HEK293 (cell line): ENCODE data around the gene TASOR2.

ENCODE experiments used
- CTCF ChIA-PET: fragments of 350-600 bp; formaldehyde crosslinking; extraction: SDS; loops from one replicate; lab custom pipeline; 2021; ENCODE audit warnings: antibody characterized with exemption; lab: Yijun Ruan, JAX
- POLR2A ChIA-PET: fragments of 300-600 bp; formaldehyde crosslinking; extraction: SDS; loops from one replicate; lab custom pipeline; 2020; ENCODE audit warnings: antibody characterized with exemption, inconsistent platforms; lab: Yijun Ruan, JAX
- H3K27ac ChIP-seq: fragments of 200-500 bp; sonication (Bioruptor generic); 2 replicates; pipeline ENCODE4 v1.5.1; 2014; ENCODE audit warnings: low read depth, low read length, control low read depth, inconsistent platforms; ENCODE audit errors: extremely low read depth
- H3K36me3 ChIP-seq, 2 experiments: fragments of 200-500 bp in 1 of 2; sonication (Bioruptor generic) in 1 of 2; 1 replicate in 1 of 2; 2 replicates in 1 of 2; pipeline ENCODE4 v1.5.1; 2014 to 2017; ENCODE audit warnings: inconsistent platforms in 2 of 2, low read length in 2 of 2; ENCODE audit not compliant: control insufficient read depth in 2 of 2, insufficient read depth in 1 of 2
- H3K4me1 ChIP-seq: fragments of 200-500 bp; sonication (Bioruptor generic); 2 replicates; pipeline ENCODE4 v1.5.1; 2014; ENCODE audit warnings: mild to moderate bottlenecking, low read length, inconsistent platforms; ENCODE audit not compliant: control insufficient read depth, insufficient read depth
- H3K4me3 ChIP-seq: 2 replicates; pipeline ENCODE4 v1.5.1; 2011; ENCODE audit warnings: low read depth, mild to moderate bottlenecking, control low read depth, low read length, moderate library complexity
- H3K9me3 ChIP-seq: fragments of 200-500 bp; sonication (Bioruptor generic); 2 replicates; pipeline ENCODE4 v1.5.1; 2014; ENCODE audit warnings: low read depth, low read length, inconsistent platforms; ENCODE audit not compliant: control insufficient read depth, insufficient read depth
- EGR2 ChIP-seq: fragments of 450-650 bp; formaldehyde crosslinking; IDR thresholded peaks from 2 replicates; pipeline ENCODE4 v1.5.1; 2016; ENCODE audit warnings: low read depth, missing biosample characterization, missing genetic modification characterization
- MEIS1 ChIP-seq: sonication (generic); formaldehyde crosslinking; IDR thresholded peaks from 2 replicates; pipeline ENCODE4 v1.8.1; 2022; ENCODE audit warnings: missing genetic modification reagents, mild to moderate bottlenecking, borderline replicate concordance
- MZF1 ChIP-seq: fragments of 450-650 bp; formaldehyde crosslinking; IDR thresholded peaks from 2 replicates; pipeline ENCODE4 v1.5.1; 2017; ENCODE audit warnings: missing biosample characterization, missing genetic modification characterization, borderline replicate concordance
- RBAK ChIP-seq: fragments of 450-650 bp; formaldehyde crosslinking; IDR thresholded peaks from 2 replicates; pipeline ENCODE4 v1.5.1; 2016; ENCODE audit warnings: missing biosample characterization, missing genetic modification characterization
- TRIM28 ChIP-seq: IDR thresholded peaks from 2 replicates; pipeline ENCODE4 v1.6.1; 2011; ENCODE audit warnings: low read length, control low read depth, borderline replicate concordance
- WT1 ChIP-seq: fragments of 450-650 bp; formaldehyde crosslinking; IDR thresholded peaks from 2 replicates; pipeline ENCODE4 v1.5.1; 2016; ENCODE audit warnings: missing biosample characterization, missing genetic modification characterization
- ZEB2 ChIP-seq: fragments of 450-650 bp; formaldehyde crosslinking; IDR thresholded peaks from 2 replicates; pipeline ENCODE4 v1.5.1; 2016; ENCODE audit warnings: missing biosample characterization, missing genetic modification characterization
- ZFHX2 ChIP-seq: fragments of 450-650 bp; formaldehyde crosslinking; conservative IDR thresholded peaks from 2 replicates; pipeline ENCODE4 v1.5.1; 2016; ENCODE audit warnings: missing biosample characterization, missing genetic modification characterization
- ZNF138 ChIP-seq: fragments of 450-650 bp; formaldehyde crosslinking; IDR thresholded peaks from 2 replicates; pipeline ENCODE4 v1.5.1; 2016; ENCODE audit warnings: missing biosample characterization, missing genetic modification characterization, borderline replicate concordance
- ZNF157 ChIP-seq: fragments of 450-650 bp; formaldehyde crosslinking; IDR thresholded peaks from 2 replicates; pipeline ENCODE4 v1.5.1; 2016; ENCODE audit warnings: missing biosample characterization, missing genetic modification characterization
- ZNF202 ChIP-seq: fragments of 450-650 bp; formaldehyde crosslinking; IDR thresholded peaks from 2 replicates; pipeline ENCODE4 v1.5.1; 2016; ENCODE audit warnings: missing biosample characterization, missing genetic modification characterization, borderline replicate concordance
- ZNF433 ChIP-seq: fragments of 450-650 bp; formaldehyde crosslinking; IDR thresholded peaks from 2 replicates; pipeline ENCODE4 v1.5.1; 2016; ENCODE audit warnings: missing biosample characterization, missing genetic modification characterization, low read depth
- ZNF571 ChIP-seq: fragments of 450-650 bp; formaldehyde crosslinking; IDR thresholded peaks from 2 replicates; pipeline ENCODE4 v1.5.0; 2017; ENCODE audit warnings: missing biosample characterization, missing genetic modification characterization
- ZNF585B ChIP-seq: fragments of 450-650 bp; formaldehyde crosslinking; IDR thresholded peaks from 2 replicates; pipeline ENCODE4 v1.5.1; 2016; ENCODE audit warnings: missing biosample characterization, missing genetic modification characterization
- ZNF624 ChIP-seq: fragments of 450-650 bp; formaldehyde crosslinking; IDR thresholded peaks from 2 replicates; pipeline ENCODE4 v1.5.1; 2017; ENCODE audit warnings: missing biosample characterization, missing genetic modification characterization
- ZNF707 ChIP-seq: fragments of 450-650 bp; formaldehyde crosslinking; IDR thresholded peaks from 2 replicates; pipeline ENCODE4 v1.5.1; 2016; ENCODE audit warnings: missing biosample characterization, missing genetic modification characterization
- ZNF777 ChIP-seq: fragments of 450-650 bp; formaldehyde crosslinking; IDR thresholded peaks from 2 replicates; pipeline ENCODE4 v1.5.1; 2017; ENCODE audit warnings: missing biosample characterization, missing genetic modification characterization, borderline replicate concordance
- ZNF843 ChIP-seq: fragments of 450-650 bp; formaldehyde crosslinking; IDR thresholded peaks from 2 replicates; pipeline ENCODE4 v1.5.1; 2016; ENCODE audit warnings: missing biosample characterization, missing genetic modification characterization
- TF ChIP-seq, protein P1 (sequence below): fragments of 450-650 bp; formaldehyde crosslinking; IDR thresholded peaks from 2 replicates; pipeline ENCODE4 v1.5.1; 2016; ENCODE audit warnings: missing biosample characterization, missing genetic modification characterization
- TF ChIP-seq, protein P2 (sequence below): fragments of 450-650 bp; formaldehyde crosslinking; IDR thresholded peaks from 2 replicates; pipeline ENCODE4 v1.5.1; 2016; ENCODE audit warnings: missing biosample characterization, missing genetic modification characterization

Gene TASOR2

DNA sequence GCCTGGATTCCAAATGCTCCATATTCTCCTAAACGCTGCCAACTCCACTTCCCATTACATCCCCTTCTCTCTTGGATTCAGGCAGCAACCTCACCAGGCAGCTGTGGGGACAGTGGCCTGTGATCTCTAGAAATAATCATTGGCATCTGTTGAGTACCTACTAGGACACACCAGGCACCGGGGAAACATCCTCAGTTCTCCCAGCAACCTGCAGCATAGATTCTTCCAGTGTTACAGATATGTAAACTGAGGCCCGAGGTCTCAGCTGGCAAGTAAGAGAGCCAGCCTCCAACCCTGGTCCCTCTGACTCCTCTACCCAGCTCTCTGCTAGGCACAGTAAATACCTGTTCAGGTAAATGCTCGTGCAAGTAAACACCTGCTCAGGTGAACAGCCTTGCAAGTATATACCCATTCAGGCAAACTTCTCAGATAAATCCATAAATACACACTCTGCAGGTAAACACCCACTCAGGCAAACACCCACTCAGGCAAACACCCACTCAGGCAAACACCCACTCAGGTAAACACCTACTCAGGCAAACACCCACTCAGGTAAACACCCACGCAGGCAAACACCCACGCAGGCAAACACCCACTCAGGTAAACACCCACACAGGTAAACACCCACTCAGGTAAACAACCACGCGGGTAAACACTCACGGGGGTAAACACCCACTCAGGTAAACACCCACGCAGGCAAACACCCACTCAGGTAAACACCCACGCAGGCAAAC lies 37.0 kb upstream of the TASOR2 start:
- Histone ChIP-seq H3K4me3 (no peak overlapping the region), H3K27ac (no peak overlapping the region), H3K4me1 (no peaks in the 10 kb centered on the region), H3K36me3 (peaks cover 9 to 10% of the 10 kb centered on the region in 2 experiments; a peak in 2 of 3 replicates), H3K9me3 (no peaks in the 10 kb centered on the region)
- TF ChIP-seq ZNF624 (tag by site-specific recombination) (no peak), RBAK (tag by site-specific recombination) (no peak), ZFHX2 (tag by site-specific recombination) (peak; percentile 68), WT1 (tag by site-specific recombination) (no peak), ZEB2 (0 out of 2 replicates have a peak, but pooled peaks have one; percentile 13), EGR2 (tag by site-specific recombination) (peak; percentile 71; the same call in 1 of the 2 replicates)
- ChIA-PET CTCF (no interaction called here), POLR2A (no interaction called here)

DNA sequence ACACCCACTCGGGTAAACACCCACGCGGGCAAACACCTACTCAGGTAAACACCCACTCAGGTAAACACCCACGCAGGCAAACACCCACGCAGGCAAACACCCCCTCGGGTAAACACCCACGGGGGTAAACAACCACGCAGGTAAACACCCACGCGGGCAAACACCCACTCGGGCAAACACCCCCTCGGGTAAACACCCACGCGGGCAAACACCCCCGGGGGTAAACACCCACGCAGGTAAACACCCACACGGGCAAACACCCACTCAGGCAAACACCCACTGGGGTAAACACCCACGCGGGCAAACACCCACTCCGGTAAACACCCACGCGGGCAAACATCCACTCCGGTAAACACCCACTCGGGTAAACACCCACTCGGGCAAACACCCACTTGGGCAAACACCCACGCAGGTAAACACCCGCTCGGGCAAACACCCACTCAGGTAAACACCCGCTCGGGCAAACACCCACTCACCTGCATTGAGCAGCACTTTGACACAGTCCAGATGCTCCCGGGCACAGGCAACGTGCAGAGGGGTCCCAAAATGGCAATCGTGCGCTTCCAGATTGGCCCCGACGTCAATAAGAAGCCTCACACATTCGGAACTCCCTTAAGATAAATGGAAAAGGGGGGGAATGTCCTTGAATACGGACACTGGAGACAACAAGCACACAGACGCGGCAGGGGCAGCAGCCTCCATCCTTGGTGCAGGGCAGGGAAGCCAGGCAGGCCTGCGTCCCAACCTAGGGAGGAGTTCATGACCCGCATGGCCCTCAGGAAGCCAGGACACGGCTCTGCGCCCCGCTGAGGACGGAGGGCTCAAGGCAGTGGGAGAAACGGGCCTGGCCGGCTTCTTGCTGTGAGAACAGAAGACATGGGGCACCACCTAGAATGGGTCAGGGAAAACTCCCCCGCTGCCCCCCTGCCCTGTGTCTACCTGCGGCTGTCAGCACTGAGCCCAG lies 35.9 kb upstream of the TASOR2 start:
- H3K4me1 ChIP-seq, result no peaks in the 10 kb centered on the region
- H3K4me3 ChIP-seq, result no peak overlapping the region
- POLR2A ChIA-PET, result no interaction called here
- CTCF ChIA-PET, result no interaction called here
- TF ChIP-seq ZNF707 (tag by site-specific recombination) (no peak), EGR2 (tag by site-specific recombination) (peak; percentile 81), ZFHX2 (tag by site-specific recombination) (peak; percentile 47), ZNF585B (no peak), MEIS1 (no peak)
- H3K9me3 ChIP-seq, result no peaks in the 10 kb centered on the region
- H3K36me3 ChIP-seq, result peaks cover 8 to 9% of the 10 kb centered on the region in 2 experiments; a peak in 2 of 3 replicates
- no peak overlapping the region for H3K27ac ChIP-seq

DNA sequence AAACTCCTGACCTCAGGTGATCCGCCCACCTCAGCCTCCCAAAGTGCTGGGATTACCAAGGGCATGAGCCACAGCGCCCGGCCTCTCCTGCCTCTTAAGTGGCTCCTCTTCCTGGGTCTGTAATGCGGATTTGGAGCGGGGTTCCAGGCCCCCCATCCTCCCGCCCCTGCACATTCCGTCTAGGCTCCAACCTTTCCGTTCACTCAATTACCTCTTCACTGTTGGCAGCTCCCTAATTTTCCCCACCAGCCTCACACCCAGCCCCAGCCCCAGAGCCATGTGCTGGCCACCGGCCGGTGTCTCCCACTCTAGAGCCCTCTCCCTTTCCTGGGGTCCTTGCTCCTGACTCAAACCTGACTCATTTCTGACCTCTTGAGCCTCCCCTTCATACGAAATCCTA lies 34.9 kb upstream of the TASOR2 start:
- no peaks in the 10 kb centered on the region for H3K9me3 ChIP-seq
- no peak for TF ChIP-seq ZNF138
- H3K27ac ChIP-seq, result no peak overlapping the region
- H3K36me3 ChIP-seq, result peaks cover under 1 to 6% of the 10 kb centered on the region in 2 experiments; a peak in 2 of 3 replicates
- ChIA-PET CTCF (no interaction called here), POLR2A (no interaction called here)
- no peaks in the 10 kb centered on the region for H3K4me1 ChIP-seq
- H3K4me3 ChIP-seq, result no peak overlapping the region

DNA sequence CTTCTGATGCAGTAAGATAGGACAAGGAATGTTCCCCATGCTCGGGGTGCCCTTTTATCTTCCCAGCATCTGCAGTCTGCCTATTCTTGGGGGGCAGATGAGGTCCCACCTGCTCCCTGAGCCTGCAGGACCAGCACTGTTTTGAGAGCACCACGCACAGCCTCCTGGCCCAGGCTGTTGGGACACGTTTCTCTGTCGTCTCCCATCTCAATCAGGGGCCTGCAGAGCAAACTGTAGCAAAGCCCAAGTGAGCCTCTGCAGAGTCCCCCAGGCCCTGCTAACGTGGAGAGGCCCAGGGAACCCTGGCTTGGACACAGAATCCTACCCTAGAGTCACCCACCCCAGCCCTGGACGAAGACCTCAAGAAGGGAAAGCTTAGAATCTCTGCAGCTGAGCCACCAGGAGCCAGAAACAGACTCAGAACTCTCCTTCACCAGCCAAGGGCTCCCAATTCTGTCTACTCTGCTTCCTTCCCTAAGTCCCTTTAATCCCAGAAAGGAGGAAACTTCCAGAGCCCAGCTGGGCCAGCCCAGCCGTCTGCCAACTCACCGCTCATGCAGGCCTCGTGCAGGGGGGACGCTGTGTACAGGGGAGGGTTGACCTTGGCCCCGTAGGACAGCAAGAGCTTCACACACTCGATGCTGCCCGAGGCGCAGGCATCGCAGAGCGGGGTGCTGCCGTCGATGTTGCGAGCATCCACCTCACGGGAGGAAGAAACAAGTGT lies 33.8 kb upstream of the TASOR2 start:
- no peaks in the 10 kb centered on the region for H3K4me1 ChIP-seq
- H3K27ac ChIP-seq, result no peak overlapping the region
- POLR2A ChIA-PET, result no interaction called here
- no peaks in the 10 kb centered on the region for H3K9me3 ChIP-seq
- H3K4me3 ChIP-seq, result no peak overlapping the region
- H3K36me3 ChIP-seq, result peaks cover 0 to 6% of the 10 kb centered on the region in 2 experiments; a peak in 2 of 3 replicates
- CTCF ChIA-PET, result no interaction called here
- TF ChIP-seq, protein P1, sequence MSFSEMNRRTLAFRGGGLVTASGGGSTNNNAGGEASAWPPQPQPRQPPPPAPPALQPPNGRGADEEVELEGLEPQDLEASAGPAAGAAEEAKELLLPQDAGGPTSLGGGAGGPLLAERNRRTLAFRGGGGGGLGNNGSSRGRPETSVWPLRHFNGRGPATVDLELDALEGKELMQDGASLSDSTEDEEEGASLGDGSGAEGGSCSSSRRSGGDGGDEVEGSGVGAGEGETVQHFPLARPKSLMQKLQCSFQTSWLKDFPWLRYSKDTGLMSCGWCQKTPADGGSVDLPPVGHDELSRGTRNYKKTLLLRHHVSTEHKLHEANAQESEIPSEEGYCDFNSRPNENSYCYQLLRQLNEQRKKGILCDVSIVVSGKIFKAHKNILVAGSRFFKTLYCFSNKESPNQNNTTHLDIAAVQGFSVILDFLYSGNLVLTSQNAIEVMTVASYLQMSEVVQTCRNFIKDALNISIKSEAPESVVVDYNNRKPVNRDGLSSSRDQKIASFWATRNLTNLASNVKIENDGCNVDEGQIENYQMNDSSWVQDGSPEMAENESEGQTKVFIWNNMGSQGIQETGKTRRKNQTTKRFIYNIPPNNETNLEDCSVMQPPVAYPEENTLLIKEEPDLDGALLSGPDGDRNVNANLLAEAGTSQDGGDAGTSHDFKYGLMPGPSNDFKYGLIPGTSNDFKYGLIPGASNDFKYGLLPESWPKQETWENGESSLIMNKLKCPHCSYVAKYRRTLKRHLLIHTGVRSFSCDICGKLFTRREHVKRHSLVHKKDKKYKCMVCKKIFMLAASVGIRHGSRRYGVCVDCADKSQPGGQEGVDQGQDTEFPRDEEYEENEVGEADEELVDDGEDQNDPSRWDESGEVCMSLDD (tag by site-specific recombination), result no peak
- no peak for TF ChIP-seq MZF1
- no peak for TF ChIP-seq ZNF777 (tag by site-specific recombination)
- TF ChIP-seq ZNF202, result no peak
- TF ChIP-seq TRIM28, result no peak
- no peak for TF ChIP-seq ZNF433 (tag by site-specific recombination)
- TF ChIP-seq ZNF571 (tag by site-specific recombination), result no peak
- TF ChIP-seq ZNF157 (tag by site-specific recombination), result no peak
- TF ChIP-seq, protein P2, sequence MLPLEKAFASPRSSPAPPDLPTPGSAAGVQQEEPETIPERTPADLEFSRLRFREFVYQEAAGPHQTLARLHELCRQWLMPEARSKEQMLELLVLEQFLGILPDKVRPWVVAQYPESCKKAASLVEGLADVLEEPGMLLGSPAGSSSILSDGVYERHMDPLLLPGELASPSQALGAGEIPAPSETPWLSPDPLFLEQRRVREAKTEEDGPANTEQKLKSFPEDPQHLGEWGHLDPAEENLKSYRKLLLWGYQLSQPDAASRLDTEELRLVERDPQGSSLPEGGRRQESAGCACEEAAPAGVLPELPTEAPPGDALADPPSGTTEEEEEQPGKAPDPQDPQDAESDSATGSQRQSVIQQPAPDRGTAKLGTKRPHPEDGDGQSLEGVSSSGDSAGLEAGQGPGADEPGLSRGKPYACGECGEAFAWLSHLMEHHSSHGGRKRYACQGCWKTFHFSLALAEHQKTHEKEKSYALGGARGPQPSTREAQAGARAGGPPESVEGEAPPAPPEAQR (tag by site-specific recombination), result no peak
- no peak for TF ChIP-seq ZNF707 (tag by site-specific recombination)
- TF ChIP-seq ZNF843 (tag by site-specific recombination), result no peak
